Mucosa of stomach (tissue), 1 donor: ENCODE measurements around the gene MTERF1.
A peak's percentile ranks its signal among the peaks of the same experiment; 100 is the strongest.

Experiments
- H3K27me3 ChIP-seq: one replicate; pipeline ENCODE4 v1.7.0; 2013; ENCODE audit warnings: mild to moderate bottlenecking, low read length; ENCODE audit not compliant: control insufficient read depth, insufficient read depth
- H3K36me3 ChIP-seq: one replicate; pipeline ENCODE4 v1.7.0; 2013; ENCODE audit warnings: low read length; ENCODE audit not compliant: control insufficient read depth, insufficient read depth
- H3K4me1 ChIP-seq: one replicate; pipeline ENCODE4 v1.7.0; 2013; ENCODE audit warnings: mild to moderate bottlenecking, low read length; ENCODE audit not compliant: control insufficient read depth, insufficient read depth
- H3K4me3 ChIP-seq: one replicate; pipeline ENCODE4 v1.7.0; 2013; ENCODE audit warnings: low read length
- H3K9ac ChIP-seq: one replicate; pipeline ENCODE4 v1.7.0; 2013; ENCODE audit warnings: mild to moderate bottlenecking, low read length, moderate library complexity
- H3K9me3 ChIP-seq: one replicate; pipeline ENCODE4 v1.7.0; 2013; ENCODE audit warnings: mild to moderate bottlenecking, low read length, moderate library complexity; ENCODE audit not compliant: control insufficient read depth
- donor health status: Pancreatic carcinoma.

Gene MTERF1

GRCh38 chr7:91880413-91881241 lies at the start of gene MTERF1:
TSS of gene MTERF1 (minus strand) at chr7:91880702. CDS start at chr7:91880083, 619 bp downstream.
- Histone ChIP-seq H3K27me3 (no peaks in the 10 kb centered on the region), H3K36me3 (peaks cover 3% of the 10 kb centered on the region), H3K9me3 (no peaks in the 10 kb centered on the region), H3K4me1 (peaks cover 4% of the 10 kb centered on the region), H3K9ac (peak within 1 kb of the TSS; percentile 85), H3K4me3 (peak within 1 kb of the TSS; percentile 98)

GRCh38 chr7:91929463-91929862 lies 49.0 kb upstream of the MTERF1 start:
- H3K27me3 ChIP-seq: no peaks in the 10 kb centered on the region
- no peaks in the 10 kb centered on the region for H3K9me3 ChIP-seq
- H3K36me3 ChIP-seq: no peaks in the 10 kb centered on the region
- H3K4me3 ChIP-seq: no peak overlapping the region
- no peaks in the 10 kb centered on the region for H3K4me1 ChIP-seq
- H3K9ac ChIP-seq: no peak overlapping the region

GRCh38 chr7:91927912-91928311 lies 47.4 kb upstream of the MTERF1 start:
- no peaks in the 10 kb centered on the region for H3K27me3 ChIP-seq
- no peak overlapping the region for H3K4me3 ChIP-seq
- no peaks in the 10 kb centered on the region for H3K9me3 ChIP-seq
- no peaks in the 10 kb centered on the region for H3K4me1 ChIP-seq
- H3K9ac ChIP-seq: no peak overlapping the region
- H3K36me3 ChIP-seq: no peaks in the 10 kb centered on the region

- H3K4me3 ChIP-seq: no peak overlapping the region
- H3K9me3 ChIP-seq: no peaks in the 10 kb centered on the region
- no peak overlapping the region for H3K9ac ChIP-seq
- H3K4me1 ChIP-seq: no peaks in the 10 kb centered on the region
- no peaks in the 10 kb centered on the region for H3K27me3 ChIP-seq
- H3K36me3 ChIP-seq: no peaks in the 10 kb centered on the region
Measured at GRCh38 chr7:91922857-91923256, 42.4 kb upstream of the MTERF1 start.

- Histone ChIP-seq H3K27me3 (no peaks in the 10 kb centered on the region), H3K4me1 (no peaks in the 10 kb centered on the region), H3K36me3 (no peaks in the 10 kb centered on the region), H3K4me3 (no peak overlapping the region), H3K9ac (no peak overlapping the region), H3K9me3 (no peaks in the 10 kb centered on the region)
Measured at GRCh38 chr7:91918356-91918755, 37.9 kb upstream of the MTERF1 start.

GRCh38 chr7:91916051-91916440 lies 35.5 kb upstream of the MTERF1 start:
- no peak overlapping the region for H3K9ac ChIP-seq
- no peaks in the 10 kb centered on the region for H3K9me3 ChIP-seq
- no peaks in the 10 kb centered on the region for H3K27me3 ChIP-seq
- H3K4me1 ChIP-seq: peaks cover 7% of the 10 kb centered on the region
- H3K36me3 ChIP-seq: no peaks in the 10 kb centered on the region
- H3K4me3 ChIP-seq: no peak overlapping the region

- H3K9ac ChIP-seq: no peak overlapping the region
- H3K36me3 ChIP-seq: no peaks in the 10 kb centered on the region
- no peaks in the 10 kb centered on the region for H3K9me3 ChIP-seq
Measured at GRCh38 chr7:91915401-91916050, 35.0 kb upstream of the MTERF1 start.

GRCh38 chr7:91913612-91914011 lies 33.1 kb upstream of the MTERF1 start:
- H3K36me3 ChIP-seq: no peaks in the 10 kb centered on the region
- no peaks in the 10 kb centered on the region for H3K9me3 ChIP-seq
- H3K4me3 ChIP-seq: no peak overlapping the region
- peaks cover 7% of the 10 kb centered on the region for H3K4me1 ChIP-seq
- no peaks in the 10 kb centered on the region for H3K27me3 ChIP-seq
- H3K9ac ChIP-seq: no peak overlapping the region

More at GRCh38 chr7:91915401-91916050, 35.0 kb upstream of the MTERF1 start:
- H3K4me3 ChIP-seq: no peak overlapping the region
- H3K4me1 ChIP-seq: peaks cover 7% of the 10 kb centered on the region
- no peaks in the 10 kb centered on the region for H3K27me3 ChIP-seq

- Histone ChIP-seq H3K36me3 (no peaks in the 10 kb centered on the region), H3K27me3 (no peaks in the 10 kb centered on the region), H3K4me1 (peaks cover 7% of the 10 kb centered on the region), H3K9me3 (no peaks in the 10 kb centered on the region), H3K4me3 (no peak overlapping the region), H3K9ac (no peak overlapping the region)
Measured at GRCh38 chr7:91912494-91912893, 32.0 kb upstream of the MTERF1 start.

GRCh38 chr7:91911121-91911520 lies 30.6 kb upstream of the MTERF1 start:
- Histone ChIP-seq H3K36me3 (no peaks in the 10 kb centered on the region), H3K9me3 (no peaks in the 10 kb centered on the region), H3K27me3 (no peaks in the 10 kb centered on the region), H3K4me1 (peaks cover 7% of the 10 kb centered on the region), H3K9ac (no peak overlapping the region), H3K4me3 (no peak overlapping the region)

- peaks cover 7% of the 10 kb centered on the region for H3K4me1 ChIP-seq
- no peak overlapping the region for H3K9ac ChIP-seq
- H3K27me3 ChIP-seq: no peaks in the 10 kb centered on the region
- no peak overlapping the region for H3K4me3 ChIP-seq
- no peaks in the 10 kb centered on the region for H3K36me3 ChIP-seq
- H3K9me3 ChIP-seq: no peaks in the 10 kb centered on the region
Measured at GRCh38 chr7:91910171-91910570, 29.7 kb upstream of the MTERF1 start.

- no peaks in the 10 kb centered on the region for H3K27me3 ChIP-seq
- no peak overlapping the region for H3K9ac ChIP-seq
- no peaks in the 10 kb centered on the region for H3K9me3 ChIP-seq
- H3K4me1 ChIP-seq: no peaks in the 10 kb centered on the region
- H3K4me3 ChIP-seq: no peak overlapping the region
- no peaks in the 10 kb centered on the region for H3K36me3 ChIP-seq
Measured at GRCh38 chr7:91899563-91899962, 19.1 kb upstream of the MTERF1 start.
